CD4-positive, alpha-beta T cell treated with Interleukin-15 for 1 hour (primary cell): Measurements from ENCODE around the gene PPFIA3.

Experiments used
- DNase-seq: peaks from one replicate; pipeline ENCODE4 v3.0.0-alpha.2; 2020

PPFIA3 gene

DNA sequence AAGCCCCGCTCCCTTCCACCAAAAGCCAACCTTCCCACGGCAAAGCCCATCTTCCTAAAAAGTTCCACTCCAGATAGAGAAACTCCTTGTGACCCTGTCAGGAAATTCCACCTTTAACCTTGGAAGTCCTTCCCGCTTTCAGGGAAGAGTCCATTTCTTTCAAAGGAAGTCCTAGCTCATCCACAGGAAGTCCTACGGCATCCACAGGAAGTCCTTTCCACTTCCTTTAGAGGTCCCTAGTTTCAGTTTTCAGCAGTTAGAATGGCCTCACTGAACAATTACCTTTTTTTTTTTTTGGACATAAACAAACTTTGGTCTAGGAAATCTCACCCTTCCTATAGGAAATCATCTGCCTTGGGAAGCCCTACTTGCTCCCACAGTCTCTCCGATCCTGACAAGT lies 69.9 kb downstream of the PPFIA3 start:
- DNase-seq: no peak

DNA sequence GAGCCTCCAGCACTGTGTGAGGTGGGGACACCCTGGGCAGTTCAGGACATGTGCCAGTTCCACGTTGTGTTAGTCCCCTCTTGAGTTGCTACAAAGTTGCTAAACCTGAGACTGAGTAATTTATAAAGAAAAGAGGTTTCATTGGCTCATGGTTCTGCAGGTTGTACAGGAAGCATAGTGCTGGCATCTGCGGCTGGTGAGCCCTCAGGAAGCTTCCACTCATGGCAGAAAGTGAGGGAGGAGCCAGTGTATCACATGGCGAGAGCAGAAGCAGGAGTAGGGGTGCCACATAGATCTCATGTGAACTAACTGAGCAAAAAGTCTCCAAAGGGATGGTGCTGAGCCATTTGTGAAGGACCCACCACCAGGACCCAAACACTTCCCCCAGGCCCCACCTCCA lies 71.4 kb downstream of the PPFIA3 start:
- DNase-seq: no peak

DNA sequence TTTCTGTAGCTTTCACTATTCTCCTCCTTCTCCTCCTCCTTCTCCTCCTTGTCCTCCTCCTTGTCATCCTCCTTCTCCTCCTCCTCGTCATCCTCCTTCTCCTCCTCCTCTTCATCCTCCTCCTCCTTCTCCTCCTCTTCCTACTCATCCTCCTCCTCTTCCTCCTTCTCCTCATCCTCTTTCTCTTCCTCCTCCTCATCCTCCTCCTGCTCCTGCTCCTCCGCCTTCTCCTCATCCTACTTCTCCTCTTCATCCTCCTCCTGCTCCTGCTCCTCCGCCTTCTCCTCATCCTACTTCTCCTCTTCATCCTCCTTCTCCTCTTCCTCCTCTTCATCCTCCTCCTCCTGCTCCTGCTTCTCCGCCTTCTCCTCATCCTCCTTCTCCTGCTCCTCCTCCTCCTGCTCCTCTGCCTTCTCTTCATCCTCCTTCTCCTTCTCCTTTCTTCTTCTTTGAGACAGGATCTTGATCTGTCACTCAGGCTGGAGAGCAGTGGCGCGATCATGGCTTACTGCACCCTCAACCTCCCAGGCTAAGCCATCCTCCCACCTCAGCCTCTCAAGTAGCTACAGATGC lies 74.6 kb downstream of the PPFIA3 start:
- no peak for DNase-seq

DNA sequence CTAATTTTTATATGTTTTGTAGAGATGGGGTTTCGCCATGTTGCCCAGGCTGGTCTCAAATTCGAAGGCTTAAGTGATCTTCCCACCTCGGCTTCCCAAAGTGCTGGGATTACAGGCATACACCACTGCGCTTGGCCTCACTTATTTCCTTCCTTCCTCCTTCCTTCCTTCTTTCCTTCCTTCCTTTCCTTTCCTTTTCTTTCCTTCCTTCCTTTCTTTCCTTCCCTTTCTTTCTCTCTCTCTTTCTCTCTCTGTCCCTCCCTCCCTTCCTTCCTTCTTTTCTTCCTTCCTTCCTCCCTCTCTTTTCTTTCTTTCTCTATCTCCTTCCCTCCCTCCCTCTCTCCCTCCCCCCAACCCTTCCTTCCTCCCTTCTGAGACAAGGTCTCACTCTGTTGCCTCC lies 75.1 kb downstream of the PPFIA3 start:
- DNase-seq: no peak

DNA sequence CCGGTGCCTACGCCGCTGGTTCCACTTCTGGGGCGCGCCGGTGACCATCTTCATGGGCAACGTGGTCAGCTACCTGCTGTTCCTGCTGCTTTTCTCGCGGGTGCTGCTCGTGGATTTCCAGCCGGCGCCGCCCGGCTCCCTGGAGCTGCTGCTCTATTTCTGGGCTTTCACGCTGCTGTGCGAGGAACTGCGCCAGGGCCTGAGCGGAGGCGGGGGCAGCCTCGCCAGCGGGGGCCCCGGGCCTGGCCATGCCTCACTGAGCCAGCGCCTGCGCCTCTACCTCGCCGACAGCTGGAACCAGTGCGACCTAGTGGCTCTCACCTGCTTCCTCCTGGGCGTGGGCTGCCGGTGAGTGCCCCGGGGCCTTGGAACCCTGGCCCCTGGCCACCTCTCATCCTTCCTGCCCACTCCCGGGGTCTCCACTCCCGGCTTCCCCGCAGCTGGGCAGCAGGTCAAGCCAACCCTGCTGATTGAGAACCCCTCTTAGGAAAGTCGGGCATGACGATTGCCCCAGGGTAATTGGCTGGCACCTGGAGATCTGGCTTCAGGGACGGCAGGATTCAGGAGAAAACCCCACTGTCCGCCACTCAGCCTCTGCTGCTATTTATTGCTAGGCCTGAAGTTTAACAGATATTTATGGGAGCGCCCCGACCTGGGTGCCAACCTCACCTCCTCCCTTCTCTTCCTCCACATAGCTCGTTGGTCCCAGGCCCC lies 77.3 kb downstream of the PPFIA3 start:
- DNase-seq: no peak

- DNase-seq: no peak
Observed at GRCh38 chr19:49200238-49200862, 81.0 kb downstream of the PPFIA3 start.
